ENCODE results near the gene GSDME.
"Not testable (repeated sequence)": the region's sequence is repeated elsewhere in the genome, so short reads cannot be mapped to it uniquely, and the experiment has no call there.

Gene GSDME

GRCh38 chr7:24798261-24798660 is 41.0 kb upstream of the GSDME start:
- no peak for TF ChIP-seq CTCF (IDR thresholded peaks at IDR 0.05; ENCODE audit: control insufficient read depth, extremely low read depth, insufficient read depth)
- no peak for DNase-seq (ENCODE audit: low read depth)
- H3K4me3 ChIP-seq (ENCODE audit: low read depth, low read length), result no peak overlapping the region

GRCh38 chr7:24797270-24797669 is 40.0 kb upstream of the GSDME start:
- no peak overlapping the region for H3K4me3 ChIP-seq (ENCODE audit: low read depth, low read length)
- TF ChIP-seq CTCF (IDR thresholded peaks at IDR 0.05; ENCODE audit: control insufficient read depth, extremely low read depth, insufficient read depth), result no peak
- DNase-seq (ENCODE audit: low read depth), result no peak

GRCh38 chr7:24795407-24795767 is 38.1 kb upstream of the GSDME start:
- no peak for DNase-seq (ENCODE audit: low read depth)
- TF ChIP-seq CTCF (IDR thresholded peaks at IDR 0.05; ENCODE audit: control insufficient read depth, extremely low read depth, insufficient read depth), result no peak
- H3K4me3 ChIP-seq (ENCODE audit: low read depth, low read length), result no peak overlapping the region

DNA sequence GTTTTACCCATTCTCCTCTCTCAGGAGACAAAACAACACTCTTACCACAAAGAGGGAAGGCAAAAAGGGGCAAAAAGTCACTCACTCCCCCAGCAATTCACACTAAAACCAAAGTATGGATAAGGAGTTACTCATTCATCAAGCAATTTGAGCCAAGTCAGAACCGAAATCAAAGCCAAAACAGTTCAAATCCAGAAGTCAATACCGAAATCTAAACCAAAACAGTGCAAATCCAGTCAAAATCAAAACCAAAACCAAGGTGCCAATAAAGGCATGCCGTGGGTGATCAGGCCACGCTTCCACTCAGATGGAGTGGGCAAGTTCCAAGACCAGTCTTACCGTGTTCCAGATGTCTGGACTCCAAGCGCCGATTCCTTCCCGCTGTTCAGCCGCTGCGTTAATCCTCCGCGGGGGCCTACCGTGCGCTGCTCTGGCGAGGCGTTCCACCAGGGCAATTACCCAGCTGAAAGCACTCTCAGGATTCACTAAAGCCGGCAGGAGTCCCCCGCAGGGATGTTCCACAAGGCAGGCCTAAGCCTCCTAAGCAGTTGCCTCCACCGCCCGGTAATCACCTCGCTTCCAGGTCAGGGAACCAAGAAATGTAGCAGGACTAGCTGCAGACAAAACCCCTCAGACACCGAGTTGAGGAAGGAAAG is 37.6 kb upstream of the GSDME start:
- DNase-seq (ENCODE audit: low read depth); H3K4me3 ChIP-seq (ENCODE audit: low read depth, low read length): not testable (repeated sequence)

DNA sequence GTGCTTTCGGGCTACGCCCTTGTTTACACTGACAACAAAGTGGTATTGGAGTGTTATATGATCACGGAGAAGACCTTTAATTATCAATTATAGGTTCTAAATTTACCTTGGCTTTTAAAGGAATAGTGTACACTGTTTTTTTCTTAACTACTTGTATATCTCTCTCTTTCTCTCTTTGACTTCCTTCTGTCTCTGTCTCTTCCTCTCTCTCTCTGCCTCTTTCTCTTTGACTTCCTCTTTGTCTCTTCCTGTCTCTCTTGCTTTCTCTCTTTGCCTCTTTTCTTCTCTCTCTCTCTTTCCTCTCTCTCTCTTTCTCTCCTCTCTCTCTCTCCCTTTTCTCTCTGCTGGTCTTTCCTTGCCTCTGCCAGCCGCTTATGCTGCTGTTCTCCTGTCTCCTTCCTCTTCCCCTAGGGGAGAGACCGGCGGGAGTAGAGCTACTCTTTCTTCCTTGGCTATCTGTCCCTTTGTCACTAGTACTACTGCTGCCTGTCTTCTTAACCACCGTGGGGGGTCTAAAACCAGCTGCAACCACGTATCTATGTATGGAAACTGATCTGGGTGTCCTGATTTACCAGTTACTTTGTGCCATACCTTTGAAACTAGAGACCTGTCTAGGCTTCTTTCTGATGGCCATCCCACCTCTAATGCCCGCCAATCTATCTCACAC is 36.9 kb upstream of the GSDME start:
- no peak for TF ChIP-seq CTCF (IDR thresholded peaks at IDR 0.05; ENCODE audit: control insufficient read depth, extremely low read depth, insufficient read depth)
- DNase-seq (ENCODE audit: low read depth), result no peak
- H3K4me3 ChIP-seq (ENCODE audit: low read depth, low read length), result no peak overlapping the region

DNA sequence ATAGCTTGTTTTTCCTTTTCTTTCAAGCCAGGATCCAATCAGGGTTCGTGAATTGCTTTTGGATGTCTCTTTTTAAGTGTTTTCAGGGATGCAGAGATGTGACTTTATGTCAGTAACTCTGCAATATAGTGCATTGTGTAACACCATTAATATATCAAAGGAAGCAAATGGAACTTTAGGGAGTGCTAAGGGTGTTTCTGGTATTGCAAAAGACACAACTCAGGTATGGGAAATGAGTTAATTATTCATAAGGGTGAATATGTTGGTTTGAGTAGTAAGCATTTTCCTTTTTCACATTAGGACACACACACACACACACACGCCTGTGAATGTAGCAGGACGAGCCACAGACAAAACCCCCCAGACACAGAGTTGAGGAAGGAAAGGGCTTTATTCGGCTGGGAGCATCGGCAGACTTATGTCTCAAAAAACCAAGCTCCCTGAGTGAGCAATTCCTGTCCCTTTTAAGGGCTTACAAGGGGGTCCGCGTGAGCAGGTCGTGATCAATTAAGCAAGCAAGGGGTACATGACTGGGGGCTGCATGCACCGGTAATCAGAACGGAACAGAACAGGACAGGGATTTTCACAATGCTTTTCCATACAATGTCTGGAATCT is 31.8 kb upstream of the GSDME start:
- no peak for DNase-seq (ENCODE audit: low read depth)
- no peak overlapping the region for H3K4me3 ChIP-seq (ENCODE audit: low read depth, low read length)
- TF ChIP-seq CTCF (IDR thresholded peaks at IDR 0.05; ENCODE audit: control insufficient read depth, extremely low read depth, insufficient read depth), result no peak

DNA sequence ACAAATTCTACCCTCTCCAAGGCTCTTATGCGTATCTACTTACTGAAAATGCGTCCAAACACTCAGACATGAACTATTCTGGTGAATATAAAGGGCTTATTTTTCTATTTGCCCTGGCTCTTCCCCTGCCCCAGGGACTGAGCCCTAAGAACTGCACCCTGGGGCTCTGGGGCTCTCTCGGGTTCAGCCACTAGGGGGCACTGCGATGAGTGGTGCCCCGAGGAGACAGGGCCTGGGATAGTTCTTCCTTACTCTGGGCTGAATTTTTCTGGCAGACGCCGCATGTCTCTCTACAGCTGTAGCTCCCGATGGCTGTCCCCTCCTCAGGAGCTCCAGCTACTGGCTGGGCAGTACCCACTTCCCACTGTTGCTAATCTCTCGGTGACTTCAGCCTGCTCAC is 30.8 kb upstream of the GSDME start:
- H3K4me3 ChIP-seq (ENCODE audit: low read depth, low read length), result no peak overlapping the region
- peak; percentile 22 for TF ChIP-seq CTCF (IDR thresholded peaks at IDR 0.05; ENCODE audit: control insufficient read depth, extremely low read depth, insufficient read depth)
- no peak for DNase-seq (ENCODE audit: low read depth)

Data from LNCaP clone FGC (cell line).